ENCODE measurements around the gene STK32A.

STK32A gene

GRCh38 chr5:147369742-147370374 is 135.0 kb downstream of the STK32A start:
- Histone ChIP-seq H2AFZ (ENCODE audit: low read depth, low read length) (no peak overlapping the region), H3K27ac (ENCODE audit: low read length, poor library complexity, severe bottlenecking) (no peak overlapping the region), H3K4me2 (ENCODE audit: low read length, poor library complexity, severe bottlenecking) (peak overlapping the region; percentile 34), H3K9me3 (ENCODE audit: control insufficient read depth, low read length) (no peaks in the 10 kb centered on the region), H3K36me3 (ENCODE audit: control insufficient read depth in 1 of 2, insufficient read depth in 2 of 2, low read depth in 1 of 2, low read length in 2 of 2) (no peaks in the 10 kb centered on the region), H2BK120ac (ENCODE audit: low read depth, low read length) (no peak overlapping the region), H3K14ac (ENCODE audit: low read length in 2 of 2) (no peak overlapping the region), H3K9ac (ENCODE audit: low read length) (peak overlapping the region; percentile 55), H2BK15ac (ENCODE audit: low read depth, poor library complexity, severe bottlenecking) (no peak overlapping the region), H3K4ac (ENCODE audit: low read depth in 1 of 2, low read length in 2 of 2) (no peak overlapping the region), H2BK5ac (ENCODE audit: low read depth, low read length, poor library complexity, severe bottlenecking) (no peak overlapping the region), H4K91ac (ENCODE audit: low read length) (no peak overlapping the region), H3K79me1 (replicated peaks; ENCODE audit: low read length, poor library complexity, severe bottlenecking) (no peaks in the 10 kb centered on the region), H3K4me3 (ENCODE audit: insufficient read depth in 1 of 2, low read depth in 1 of 2, low read length in 2 of 2) (no peak overlapping the region), H2BK12ac (ENCODE audit: low read length in 2 of 2) (no peak overlapping the region), H3K4me1 (ENCODE audit: control insufficient read depth, insufficient read depth, low read depth, low read length) (no peaks in the 10 kb centered on the region), H3K27me3 (ENCODE audit: control insufficient read depth in 1 of 2, insufficient read depth in 1 of 2, low read length in 2 of 2) (no peaks in the 10 kb centered on the region), H2AK5ac (ENCODE audit: low read length, severe bottlenecking) (no peak overlapping the region), H3K18ac (ENCODE audit: low read depth in 1 of 2, low read length in 2 of 2) (no peak overlapping the region), H3K23ac (ENCODE audit: low read length in 2 of 2) (no peak overlapping the region), H4K8ac (ENCODE audit: low read length) (no peak overlapping the region)
- WGBS: 14% methylated on average over 1 of the region's 2 CpGs
- peak; percentile 12 for DNase-seq

- Histone ChIP-seq H3K4me1 (ENCODE audit: control insufficient read depth, insufficient read depth, low read depth, low read length) (no peaks in the 10 kb centered on the region), H2AK5ac (ENCODE audit: low read length, severe bottlenecking) (no peak overlapping the region), H3K4me3 (ENCODE audit: insufficient read depth in 1 of 2, low read depth in 1 of 2, low read length in 2 of 2) (no peak overlapping the region), H2BK12ac (ENCODE audit: low read length in 2 of 2) (no peak overlapping the region), H3K23ac (ENCODE audit: low read length in 2 of 2) (no peak overlapping the region), H4K8ac (ENCODE audit: low read length) (no peak overlapping the region), H3K27ac (ENCODE audit: low read length, poor library complexity, severe bottlenecking) (no peak overlapping the region), H3K36me3 (ENCODE audit: control insufficient read depth in 1 of 2, insufficient read depth in 2 of 2, low read depth in 1 of 2, low read length in 2 of 2) (no peaks in the 10 kb centered on the region), H2BK120ac (ENCODE audit: low read depth, low read length) (no peak overlapping the region), H3K27me3 (ENCODE audit: control insufficient read depth in 1 of 2, insufficient read depth in 1 of 2, low read length in 2 of 2) (no peaks in the 10 kb centered on the region), H2AFZ (ENCODE audit: low read depth, low read length) (no peak overlapping the region), H3K4ac (ENCODE audit: low read depth in 1 of 2, low read length in 2 of 2) (no peak overlapping the region), H2BK15ac (ENCODE audit: low read depth, poor library complexity, severe bottlenecking) (no peak overlapping the region), H3K9ac (ENCODE audit: low read length) (no peak overlapping the region), H3K79me1 (replicated peaks; ENCODE audit: low read length, poor library complexity, severe bottlenecking) (no peaks in the 10 kb centered on the region), H2BK5ac (ENCODE audit: low read depth, low read length, poor library complexity, severe bottlenecking) (no peak overlapping the region), H3K18ac (ENCODE audit: low read depth in 1 of 2, low read length in 2 of 2) (no peak overlapping the region), H4K91ac (ENCODE audit: low read length) (no peak overlapping the region), H3K14ac (ENCODE audit: low read length in 2 of 2) (no peak overlapping the region), H3K9me3 (ENCODE audit: control insufficient read depth, low read length) (no peaks in the 10 kb centered on the region), H3K4me2 (ENCODE audit: low read length, poor library complexity, severe bottlenecking) (no peak overlapping the region)
- DNase-seq: no peak
Observed at GRCh38 chr5:147371290-147371689, 136.5 kb downstream of the STK32A start.

- WGBS: 100% methylated on average over 1 of the region's 1 CpG
- H3K27me3 ChIP-seq (ENCODE audit: control insufficient read depth in 1 of 2, insufficient read depth in 1 of 2, low read length in 2 of 2): no peaks in the 10 kb centered on the region
- H3K14ac ChIP-seq (ENCODE audit: low read length in 2 of 2): no peak overlapping the region
- no peak overlapping the region for H2BK15ac ChIP-seq (ENCODE audit: low read depth, poor library complexity, severe bottlenecking)
- no peak overlapping the region for H4K8ac ChIP-seq (ENCODE audit: low read length)
- no peaks in the 10 kb centered on the region for H3K36me3 ChIP-seq (ENCODE audit: control insufficient read depth in 1 of 2, insufficient read depth in 2 of 2, low read depth in 1 of 2, low read length in 2 of 2)
- H3K9ac ChIP-seq (ENCODE audit: low read length): no peak overlapping the region
- H2AK5ac ChIP-seq (ENCODE audit: low read length, severe bottlenecking): no peak overlapping the region
- H3K4ac ChIP-seq (ENCODE audit: low read depth in 1 of 2, low read length in 2 of 2): no peak overlapping the region
- no peak overlapping the region for H2BK5ac ChIP-seq (ENCODE audit: low read depth, low read length, poor library complexity, severe bottlenecking)
- no peaks in the 10 kb centered on the region for H3K79me1 ChIP-seq (replicated peaks; ENCODE audit: low read length, poor library complexity, severe bottlenecking)
- H3K23ac ChIP-seq (ENCODE audit: low read length in 2 of 2): no peak overlapping the region
- no peak overlapping the region for H2BK12ac ChIP-seq (ENCODE audit: low read length in 2 of 2)
- no peak overlapping the region for H4K91ac ChIP-seq (ENCODE audit: low read length)
- H3K27ac ChIP-seq (ENCODE audit: low read length, poor library complexity, severe bottlenecking): no peak overlapping the region
- no peak overlapping the region for H2BK120ac ChIP-seq (ENCODE audit: low read depth, low read length)
- H3K9me3 ChIP-seq (ENCODE audit: control insufficient read depth, low read length): no peaks in the 10 kb centered on the region
- H3K4me1 ChIP-seq (ENCODE audit: control insufficient read depth, insufficient read depth, low read depth, low read length): no peaks in the 10 kb centered on the region
- no peak for DNase-seq
- H2AFZ ChIP-seq (ENCODE audit: low read depth, low read length): no peak overlapping the region
- no peak overlapping the region for H3K4me2 ChIP-seq (ENCODE audit: low read length, poor library complexity, severe bottlenecking)
- no peak overlapping the region for H3K4me3 ChIP-seq (ENCODE audit: insufficient read depth in 1 of 2, low read depth in 1 of 2, low read length in 2 of 2)
- no peak overlapping the region for H3K18ac ChIP-seq (ENCODE audit: low read depth in 1 of 2, low read length in 2 of 2)
Observed at GRCh38 chr5:147372191-147372590, 137.4 kb downstream of the STK32A start.

- H3K14ac ChIP-seq (ENCODE audit: low read length in 2 of 2): no peak overlapping the region
- no peak overlapping the region for H2AFZ ChIP-seq (ENCODE audit: low read depth, low read length)
- H4K8ac ChIP-seq (ENCODE audit: low read length): no peak overlapping the region
- H3K79me1 ChIP-seq (replicated peaks; ENCODE audit: low read length, poor library complexity, severe bottlenecking): no peaks in the 10 kb centered on the region
- H2BK5ac ChIP-seq (ENCODE audit: low read depth, low read length, poor library complexity, severe bottlenecking): no peak overlapping the region
- WGBS: 94% methylated on average over 3 of the region's 3 CpGs
- no peak overlapping the region for H3K9ac ChIP-seq (ENCODE audit: low read length)
- no peaks in the 10 kb centered on the region for H3K9me3 ChIP-seq (ENCODE audit: control insufficient read depth, low read length)
- H2BK120ac ChIP-seq (ENCODE audit: low read depth, low read length): no peak overlapping the region
- H3K36me3 ChIP-seq (ENCODE audit: control insufficient read depth in 1 of 2, insufficient read depth in 2 of 2, low read depth in 1 of 2, low read length in 2 of 2): no peaks in the 10 kb centered on the region
- no peak overlapping the region for H2BK15ac ChIP-seq (ENCODE audit: low read depth, poor library complexity, severe bottlenecking)
- H2AK5ac ChIP-seq (ENCODE audit: low read length, severe bottlenecking): no peak overlapping the region
- no peak overlapping the region for H3K23ac ChIP-seq (ENCODE audit: low read length in 2 of 2)
- no peaks in the 10 kb centered on the region for H3K4me1 ChIP-seq (ENCODE audit: control insufficient read depth, insufficient read depth, low read depth, low read length)
- H3K27me3 ChIP-seq (ENCODE audit: control insufficient read depth in 1 of 2, insufficient read depth in 1 of 2, low read length in 2 of 2): no peaks in the 10 kb centered on the region
- H3K4ac ChIP-seq (ENCODE audit: low read depth in 1 of 2, low read length in 2 of 2): no peak overlapping the region
- no peak overlapping the region for H2BK12ac ChIP-seq (ENCODE audit: low read length in 2 of 2)
- H4K91ac ChIP-seq (ENCODE audit: low read length): no peak overlapping the region
- no peak overlapping the region for H3K27ac ChIP-seq (ENCODE audit: low read length, poor library complexity, severe bottlenecking)
- no peak overlapping the region for H3K4me2 ChIP-seq (ENCODE audit: low read length, poor library complexity, severe bottlenecking)
- no peak for DNase-seq
- no peak overlapping the region for H3K18ac ChIP-seq (ENCODE audit: low read depth in 1 of 2, low read length in 2 of 2)
- no peak overlapping the region for H3K4me3 ChIP-seq (ENCODE audit: insufficient read depth in 1 of 2, low read depth in 1 of 2, low read length in 2 of 2)
Observed at GRCh38 chr5:147373328-147373727, 138.5 kb downstream of the STK32A start.
